GM18511 (cell line): ENCODE results near the gene TMEM45A.
A peak's percentile ranks its signal among the peaks of the same experiment; 100 is the strongest.
"Not testable (repeated sequence)": the region's sequence is repeated elsewhere in the genome, so short reads cannot be mapped to it uniquely, and the experiment has no call there.

ENCODE experiments used
- ATAC-seq: cut with Tn5 transposase; IDR thresholded peaks from one replicate; pipeline ENCODE4 v1.9.1; 2021; ENCODE audit warnings: mild to moderate bottlenecking, moderate library complexity; ENCODE audit not compliant: unreplicated experiment

Gene TMEM45A

GRCh38 chr3:100482176-100482575 is 10.2 kb upstream of the TMEM45A start:
- ATAC-seq: no peak

- ATAC-seq: no peak
These were observed 8.9 kb upstream of the TMEM45A start for GRCh38 chr3:100483529-100483928.

- no peak for ATAC-seq
These were observed 5.6 kb upstream of the TMEM45A start for GRCh38 chr3:100486808-100487207.

GRCh38 chr3:100489118-100489517 is 3.3 kb upstream of the TMEM45A start:
- no peak for ATAC-seq

GRCh38 chr3:100496711-100497261 is 4.4 kb downstream of the TMEM45A start:
- ATAC-seq: peak; percentile 53

GRCh38 chr3:100499651-100500050 is 7.2 kb downstream of the TMEM45A start:
- no peak for ATAC-seq

GRCh38 chr3:100500320-100500880 is 8.0 kb downstream of the TMEM45A start:
- no peak for ATAC-seq

GRCh38 chr3:100503448-100503847 is 11.0 kb downstream of the TMEM45A start:
- ATAC-seq: no peak

- ATAC-seq: no peak
These were observed 13.9 kb downstream of the TMEM45A start for GRCh38 chr3:100506355-100506754.

- ATAC-seq: not testable (repeated sequence)
These were observed 17.4 kb downstream of the TMEM45A start for GRCh38 chr3:100509818-100510217.

GRCh38 chr3:100516232-100516631 is 23.8 kb downstream of the TMEM45A start:
- no peak for ATAC-seq

- no peak for ATAC-seq
These were observed 24.4 kb downstream of the TMEM45A start for GRCh38 chr3:100516838-100517237.

- ATAC-seq: no peak
These were observed 24.9 kb downstream of the TMEM45A start for GRCh38 chr3:100517276-100517675.

- ATAC-seq: no peak
These were observed 25.8 kb downstream of the TMEM45A start for GRCh38 chr3:100518244-100518643.

GRCh38 chr3:100518983-100519382 is 26.6 kb downstream of the TMEM45A start:
- ATAC-seq: no peak

- ATAC-seq: peak; percentile 69
These were observed 29.0 kb downstream of the TMEM45A start for GRCh38 chr3:100521439-100521845.

- ATAC-seq: no peak
These were observed 29.7 kb downstream of the TMEM45A start for GRCh38 chr3:100522125-100522524.

- no peak for ATAC-seq
These were observed 30.8 kb downstream of the TMEM45A start for GRCh38 chr3:100523050-100523760.

- ATAC-seq: no peak
These were observed 33.6 kb downstream of the TMEM45A start for GRCh38 chr3:100525753-100526612.

GRCh38 chr3:100526613-100527346 is 34.4 kb downstream of the TMEM45A start:
- no peak for ATAC-seq

- no peak for ATAC-seq
These were observed 34.9 kb downstream of the TMEM45A start for GRCh38 chr3:100527347-100527735.
